ENCODE data around the gene CAMK2D.

DNA sequence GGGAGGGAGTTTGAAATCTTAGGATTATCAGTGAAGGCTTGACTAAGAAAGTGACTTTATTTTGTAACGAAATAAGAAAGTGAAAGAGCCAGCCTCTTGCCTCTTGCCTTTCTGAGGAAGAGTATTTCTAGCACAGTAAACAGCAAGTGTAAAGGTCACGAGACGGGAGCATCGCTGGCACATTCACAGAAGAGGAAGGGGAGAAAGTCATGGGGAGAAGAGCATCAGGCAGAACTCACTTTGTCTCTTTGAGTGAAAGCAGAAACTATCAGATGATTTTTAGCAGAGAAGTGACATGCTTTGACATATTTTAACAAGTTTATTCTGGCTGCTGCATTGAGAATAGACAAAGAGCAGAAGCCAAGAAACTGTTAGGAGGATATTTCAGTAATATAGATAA, 313.8 kb downstream of the CAMK2D start:
- no peak for TF ChIP-seq POLR2A (IDR thresholded peaks at IDR 0.05)
- TF ChIP-seq, protein P1, sequence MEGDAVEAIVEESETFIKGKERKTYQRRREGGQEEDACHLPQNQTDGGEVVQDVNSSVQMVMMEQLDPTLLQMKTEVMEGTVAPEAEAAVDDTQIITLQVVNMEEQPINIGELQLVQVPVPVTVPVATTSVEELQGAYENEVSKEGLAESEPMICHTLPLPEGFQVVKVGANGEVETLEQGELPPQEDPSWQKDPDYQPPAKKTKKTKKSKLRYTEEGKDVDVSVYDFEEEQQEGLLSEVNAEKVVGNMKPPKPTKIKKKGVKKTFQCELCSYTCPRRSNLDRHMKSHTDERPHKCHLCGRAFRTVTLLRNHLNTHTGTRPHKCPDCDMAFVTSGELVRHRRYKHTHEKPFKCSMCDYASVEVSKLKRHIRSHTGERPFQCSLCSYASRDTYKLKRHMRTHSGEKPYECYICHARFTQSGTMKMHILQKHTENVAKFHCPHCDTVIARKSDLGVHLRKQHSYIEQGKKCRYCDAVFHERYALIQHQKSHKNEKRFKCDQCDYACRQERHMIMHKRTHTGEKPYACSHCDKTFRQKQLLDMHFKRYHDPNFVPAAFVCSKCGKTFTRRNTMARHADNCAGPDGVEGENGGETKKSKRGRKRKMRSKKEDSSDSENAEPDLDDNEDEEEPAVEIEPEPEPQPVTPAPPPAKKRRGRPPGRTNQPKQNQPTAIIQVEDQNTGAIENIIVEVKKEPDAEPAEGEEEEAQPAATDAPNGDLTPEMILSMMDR (IDR thresholded peaks at IDR 0.05) = no peak
- no peak for TF ChIP-seq EP300 (IDR thresholded peaks at IDR 0.05)
